CD4-positive, alpha-beta T cell treated with Interferon gamma for 1 hour (primary cell): ENCODE data around the gene GNB1L.
A peak's percentile ranks its signal among the peaks of the same experiment; 100 is the strongest.
"Not testable (repeated sequence)": the region's sequence is repeated elsewhere in the genome, so short reads cannot be mapped to it uniquely, and the experiment has no call there.

ENCODE experiments used
- DNase-seq: peaks from one replicate; pipeline ENCODE4 v3.0.0-alpha.2; 2020

Gene GNB1L

DNA sequence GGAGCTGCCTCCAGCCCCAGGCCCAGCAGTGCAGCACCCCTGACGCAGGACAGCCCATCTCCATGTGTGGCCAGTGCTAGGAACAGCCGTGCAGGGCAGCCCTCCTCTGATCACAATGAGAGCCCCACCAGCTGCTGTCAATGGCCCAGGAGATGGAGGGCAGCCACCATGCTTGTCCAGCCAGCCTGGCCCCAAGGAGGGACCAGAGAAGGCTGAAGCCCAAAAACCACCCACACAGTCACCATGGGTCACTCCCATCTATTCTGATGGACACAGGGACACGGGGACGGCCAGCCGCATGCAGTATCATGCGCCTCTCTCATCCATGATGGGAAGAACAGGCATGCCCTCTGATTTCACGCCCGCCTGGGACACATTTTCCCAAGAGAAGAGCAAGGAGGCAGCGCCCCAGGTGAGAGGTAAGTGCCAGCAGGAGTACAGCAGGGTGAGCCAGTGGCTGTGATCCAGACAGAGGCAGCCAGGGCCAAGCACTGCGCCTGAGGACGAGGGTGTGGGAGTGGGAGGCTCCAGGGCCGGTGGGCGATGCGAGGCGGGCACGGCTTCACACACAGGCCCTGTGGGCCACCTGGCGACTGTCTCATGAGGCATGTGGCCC, 33.6 kb upstream of the GNB1L start:
- DNase-seq: no peak

DNA sequence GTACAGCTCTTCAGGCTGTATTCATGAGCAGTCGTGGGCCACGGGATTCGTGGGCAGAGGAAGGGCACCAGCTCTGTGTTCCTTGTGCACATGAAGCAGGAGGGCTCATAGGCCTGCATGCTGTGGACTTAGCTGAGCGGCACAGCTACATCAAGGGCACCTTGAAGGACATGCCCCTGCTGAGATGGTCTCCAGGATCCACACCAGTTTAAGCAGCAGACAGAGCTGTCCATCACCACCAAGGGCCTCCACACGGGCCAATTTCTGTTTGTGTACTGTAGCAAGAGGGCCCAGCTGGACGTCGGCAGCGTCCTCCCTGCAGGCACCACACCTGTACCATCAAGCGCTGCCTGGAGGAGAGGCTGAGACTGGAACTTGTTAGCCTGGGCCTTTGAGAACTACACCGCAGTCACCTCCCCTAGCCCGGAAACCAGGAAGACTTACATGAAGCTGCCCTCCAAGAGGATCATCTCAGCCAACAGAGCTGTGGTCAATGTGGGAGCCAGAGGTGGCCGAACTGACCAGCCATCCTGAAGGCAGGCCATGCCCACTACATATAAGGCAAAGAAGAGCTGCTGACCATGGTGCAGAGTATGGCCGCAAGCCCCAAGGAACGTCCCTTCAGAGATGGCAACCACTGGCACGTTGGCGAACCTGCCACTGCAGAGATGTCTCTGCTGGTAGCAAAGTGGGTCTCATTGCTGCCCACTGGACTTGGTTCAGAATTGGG, 32.7 kb upstream of the GNB1L start:
- no peak for DNase-seq

DNA sequence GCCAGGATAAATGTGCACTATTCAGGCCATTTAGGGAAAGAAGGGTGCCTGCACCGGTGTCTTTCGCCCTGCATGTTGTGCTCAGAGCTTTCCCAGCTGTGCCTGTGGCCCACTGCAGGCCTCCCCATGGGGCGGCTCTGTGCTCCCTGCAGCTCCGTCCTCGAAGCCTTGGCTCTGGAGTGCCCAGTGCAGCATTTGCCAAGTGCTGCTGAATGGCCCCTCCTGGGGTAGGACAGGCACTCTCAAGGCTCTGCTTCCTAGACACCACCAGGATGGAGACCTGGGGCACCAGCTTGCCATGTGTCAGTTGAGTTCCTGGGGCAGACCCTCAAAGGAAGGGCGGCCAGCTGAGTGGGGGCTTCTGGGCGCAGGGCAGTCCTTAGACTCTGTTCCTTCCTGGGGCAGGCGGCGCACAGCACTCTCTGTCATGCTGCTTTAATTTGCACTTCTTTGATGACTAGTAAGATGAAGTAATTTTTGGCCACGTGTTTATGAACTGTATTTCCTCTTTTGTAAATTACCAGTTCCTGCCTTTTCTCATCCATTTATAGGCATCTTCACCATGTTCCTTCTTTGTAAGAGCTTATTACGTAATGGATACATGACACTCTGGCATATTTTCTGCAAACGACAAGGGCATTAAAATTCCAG, 32.1 kb upstream of the GNB1L start:
- DNase-seq: peak; percentile 39

DNA sequence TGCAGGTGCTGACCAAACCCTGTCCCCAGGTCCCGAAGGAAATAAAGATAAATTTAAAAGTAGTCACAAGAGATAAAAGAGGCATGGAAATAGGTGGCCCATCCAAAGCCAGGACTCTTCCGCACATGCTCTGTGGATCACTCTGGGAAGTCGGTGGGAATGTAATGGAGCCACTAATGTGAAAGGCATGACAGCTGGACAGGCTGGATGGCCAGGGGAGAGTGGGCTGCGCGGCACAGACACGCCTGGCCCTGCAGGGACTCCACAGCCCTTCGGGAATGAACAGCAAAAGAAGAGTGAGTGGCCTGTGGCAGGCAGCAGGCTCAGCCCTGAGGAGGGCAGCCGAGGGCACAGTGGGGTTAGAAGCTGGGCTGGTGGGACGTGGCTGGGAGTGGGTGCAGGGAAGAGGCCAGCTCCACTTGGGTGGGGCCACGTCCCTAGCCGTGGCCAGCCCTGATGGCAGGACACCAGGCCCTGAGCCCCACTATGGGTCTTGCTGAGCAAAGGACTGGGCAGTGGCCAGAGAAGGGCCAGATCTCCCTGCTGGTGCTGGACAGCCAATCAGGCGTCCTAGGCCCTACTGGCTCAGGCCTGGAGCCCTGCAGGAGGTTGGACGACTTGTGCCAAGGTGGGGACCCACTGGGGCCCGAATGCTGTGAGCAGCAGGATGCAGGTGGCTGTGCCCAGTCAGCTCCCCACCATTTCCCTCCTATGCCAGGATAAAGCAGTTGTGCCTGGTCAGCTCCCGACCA, 31.3 kb upstream of the GNB1L start:
- no peak for DNase-seq

DNA sequence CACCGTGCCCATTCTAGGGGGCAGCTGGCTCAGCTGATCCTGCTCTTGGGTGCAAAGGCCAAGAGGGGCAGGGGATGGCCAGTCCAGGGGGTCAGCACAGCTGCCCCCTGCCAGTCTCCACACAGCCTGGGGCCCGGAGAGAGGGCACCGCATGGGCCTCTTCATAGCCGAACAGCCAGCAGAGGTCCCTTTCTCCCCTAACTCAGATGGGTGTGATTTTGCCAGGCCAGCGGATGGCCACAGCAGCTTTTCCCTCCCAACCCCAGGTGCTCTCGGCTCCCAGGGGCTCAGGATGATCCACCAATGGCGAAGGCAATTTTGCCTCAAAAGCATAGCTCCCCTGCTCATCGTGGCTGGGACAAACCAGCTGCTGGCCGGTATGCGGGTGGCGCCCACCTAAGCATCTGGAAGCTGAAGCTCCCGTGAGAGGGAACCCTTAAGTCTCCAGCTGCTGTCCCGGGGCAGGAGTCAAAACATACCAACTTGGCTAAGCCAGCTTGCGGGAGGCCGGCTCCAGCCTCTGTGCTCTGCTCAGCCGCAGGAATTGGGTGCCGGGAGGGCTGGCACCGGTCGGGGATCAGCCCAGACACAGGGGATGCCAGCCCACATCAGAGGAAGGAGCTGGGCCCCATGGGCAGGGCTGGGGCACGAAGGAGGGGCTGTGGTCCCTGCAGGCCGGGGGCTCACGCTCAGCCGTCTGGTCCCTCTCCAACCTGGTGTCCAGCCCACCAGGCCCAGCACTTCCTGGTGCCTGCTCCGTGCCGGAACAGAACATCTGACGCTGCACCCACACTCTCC, 30.5 kb upstream of the GNB1L start:
- no peak for DNase-seq

DNA sequence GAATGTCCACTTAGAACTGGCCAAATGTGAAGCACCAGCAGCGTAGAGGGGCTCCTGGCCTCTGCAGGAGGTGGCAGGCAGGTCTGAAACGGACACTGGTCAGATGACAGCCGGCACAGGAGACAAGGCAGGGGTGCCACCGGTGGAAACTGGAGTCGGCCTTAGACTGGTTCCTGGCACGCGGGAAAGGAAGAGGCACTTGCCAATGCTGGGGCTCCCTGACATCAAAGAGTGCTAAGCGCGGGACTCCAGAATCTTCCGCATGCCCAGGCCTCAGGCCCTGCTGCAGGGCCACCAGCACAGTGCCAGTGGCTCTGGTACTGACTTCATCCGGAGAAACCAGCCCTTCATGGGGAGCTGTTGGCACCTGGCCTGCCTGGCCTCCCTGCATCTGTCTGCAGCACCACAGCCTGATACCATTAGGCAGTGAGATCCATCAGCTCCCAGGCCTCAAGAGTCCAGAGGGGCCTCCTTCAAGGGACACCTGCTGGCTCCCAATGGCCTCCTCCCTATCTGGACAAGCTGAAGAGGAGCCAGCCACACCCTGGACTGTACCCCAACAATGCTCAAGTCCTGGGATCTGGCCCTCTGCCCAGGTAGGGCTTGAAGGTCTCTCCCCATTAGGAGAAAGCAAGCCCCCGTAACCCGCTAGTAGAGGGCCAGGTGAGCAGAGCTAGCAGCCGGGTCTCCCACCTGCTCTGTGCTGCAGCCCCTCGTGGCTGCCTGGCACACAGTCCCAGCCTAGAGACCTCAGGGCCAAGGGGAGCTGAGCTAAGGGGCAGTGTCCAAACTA, 29.7 kb upstream of the GNB1L start:
- DNase-seq: no peak

DNA sequence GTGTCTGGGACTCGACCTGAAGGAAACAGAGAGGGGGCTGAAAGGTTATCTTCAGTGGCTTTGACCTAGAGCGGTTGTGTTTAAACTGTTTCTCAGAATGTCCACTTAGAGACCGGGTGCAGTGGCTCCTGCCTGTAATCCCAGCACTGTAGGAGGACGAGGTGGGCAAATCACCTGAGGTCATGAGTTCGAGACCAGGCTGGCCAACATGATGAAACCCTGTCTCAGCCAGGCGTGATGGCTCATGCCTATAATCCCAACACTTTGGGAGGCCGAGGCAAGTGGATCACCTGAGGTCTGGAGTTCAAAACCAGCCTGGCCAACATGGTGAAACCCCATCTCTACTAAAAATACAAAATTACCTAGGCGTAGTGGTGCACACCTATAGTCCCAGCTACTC, 28.8 kb upstream of the GNB1L start:
- not testable (repeated sequence) for DNase-seq

DNA sequence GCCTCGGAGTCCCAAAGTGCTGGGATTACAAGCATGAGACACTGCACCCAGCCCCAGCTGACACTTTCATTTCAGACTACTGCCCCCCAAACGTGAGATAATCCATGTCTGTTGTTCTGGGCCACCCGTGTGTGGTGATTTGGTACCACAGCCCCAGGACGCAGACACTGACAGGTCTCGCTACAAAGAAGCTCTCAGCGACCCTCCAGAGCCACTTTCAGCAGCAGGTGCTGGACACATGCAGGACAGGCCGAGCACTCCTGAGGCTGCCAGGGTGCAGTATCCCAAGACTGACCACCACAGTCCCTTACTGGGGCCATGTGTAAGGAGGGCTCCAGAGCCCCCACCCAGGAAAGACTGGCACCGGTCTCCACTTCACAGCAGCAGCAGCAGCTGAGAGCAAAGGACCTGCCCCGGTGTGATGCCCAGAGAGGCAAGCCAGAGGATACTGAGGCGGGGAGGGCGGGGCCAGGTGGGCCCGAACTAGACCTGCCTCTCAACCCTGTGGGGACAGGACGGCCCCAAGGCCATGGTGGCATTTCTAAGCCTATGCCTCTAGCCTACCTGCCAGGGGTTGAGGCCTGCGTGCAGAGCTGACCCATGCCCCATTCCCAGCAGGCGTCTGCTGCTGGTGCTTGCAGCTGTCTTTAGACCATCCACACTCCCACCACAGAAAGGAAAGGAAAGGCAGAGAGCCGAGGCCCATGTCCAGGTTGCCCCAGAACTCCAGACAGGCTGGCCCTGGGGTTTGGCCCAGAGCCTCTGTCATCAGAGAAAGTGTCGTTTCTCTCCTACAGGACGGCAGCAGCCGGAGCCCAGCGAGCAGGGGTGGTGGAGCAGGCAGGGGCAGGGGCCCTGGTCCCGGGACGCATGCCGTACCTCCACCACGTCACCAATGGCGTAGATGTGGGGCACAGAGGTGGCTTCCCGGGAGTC, 28.0 kb upstream of the GNB1L start:
- no peak for DNase-seq

DNA sequence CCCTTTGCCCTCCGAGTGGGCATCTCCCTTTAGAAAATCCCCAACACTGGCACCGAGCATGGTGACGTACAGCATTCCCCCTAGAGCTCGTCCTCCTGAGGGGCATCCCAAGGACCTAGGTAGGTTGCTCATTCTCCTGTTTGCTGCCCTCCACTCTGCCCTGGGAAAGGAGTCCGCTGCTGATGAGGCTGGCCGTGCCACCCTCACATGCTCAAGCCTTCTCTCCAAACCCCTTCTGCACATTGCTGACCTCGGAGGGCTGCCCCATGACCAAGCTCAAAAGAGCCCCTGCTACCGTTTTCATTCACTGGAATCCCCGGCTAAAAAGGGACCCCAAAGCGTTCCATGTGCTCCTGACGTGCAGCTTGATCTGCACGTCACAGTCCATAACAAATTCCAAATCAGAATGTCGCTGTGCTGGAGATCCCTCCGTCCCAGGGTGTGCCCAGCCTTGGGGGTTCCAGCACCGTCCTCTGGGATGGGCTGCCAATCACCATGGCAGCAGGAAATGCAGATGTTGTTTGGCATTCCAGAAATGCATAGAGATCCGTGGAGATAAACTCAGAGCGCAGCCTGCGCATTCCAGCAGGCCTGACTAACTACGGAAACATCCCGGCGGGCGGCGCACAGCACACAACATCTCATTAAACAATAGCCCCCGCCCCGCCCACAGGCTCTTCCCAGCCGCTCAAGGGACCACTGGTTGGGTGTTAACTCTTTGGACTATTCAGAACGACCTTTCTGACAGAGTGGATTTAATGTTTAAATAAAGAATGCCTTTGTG, 26.3 kb upstream of the GNB1L start:
- no peak for DNase-seq

DNA sequence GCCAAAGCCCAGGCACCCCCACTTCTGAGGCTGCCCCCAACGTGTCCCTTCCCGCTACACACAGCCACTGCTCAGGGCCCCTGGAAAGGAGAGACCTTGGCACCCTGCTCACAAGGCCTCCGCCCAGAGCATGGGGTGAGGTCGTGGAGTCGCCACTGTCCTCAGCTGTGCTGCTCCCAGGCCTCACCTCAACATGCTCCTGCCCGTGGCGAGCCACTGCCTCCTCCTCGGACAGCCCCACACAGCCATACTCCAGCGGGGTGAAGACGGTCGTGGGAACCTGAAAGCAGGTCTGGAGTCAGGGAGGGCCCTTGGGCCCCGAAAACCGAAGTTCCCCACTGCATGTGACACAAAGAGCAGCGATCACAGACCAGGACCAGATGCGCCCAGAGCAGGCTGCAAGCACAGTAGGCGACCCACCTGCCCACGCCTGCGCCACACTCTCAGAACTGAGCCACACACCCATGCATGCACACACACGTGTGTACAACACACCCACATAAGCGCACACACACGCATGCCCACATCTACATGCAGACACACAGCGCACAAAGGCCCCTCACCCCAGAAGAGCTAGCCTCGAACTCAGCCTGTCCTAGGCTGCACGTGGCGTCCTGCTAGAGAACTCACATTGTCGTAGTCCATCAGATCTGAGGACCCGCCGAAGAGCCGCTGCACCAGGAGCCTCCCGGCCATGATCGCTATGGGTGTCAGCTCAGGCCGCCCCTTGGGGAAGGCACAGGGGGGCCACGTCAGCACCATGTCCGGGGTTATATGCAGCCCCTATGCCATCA, 25.5 kb upstream of the GNB1L start:
- DNase-seq: no peak

DNA sequence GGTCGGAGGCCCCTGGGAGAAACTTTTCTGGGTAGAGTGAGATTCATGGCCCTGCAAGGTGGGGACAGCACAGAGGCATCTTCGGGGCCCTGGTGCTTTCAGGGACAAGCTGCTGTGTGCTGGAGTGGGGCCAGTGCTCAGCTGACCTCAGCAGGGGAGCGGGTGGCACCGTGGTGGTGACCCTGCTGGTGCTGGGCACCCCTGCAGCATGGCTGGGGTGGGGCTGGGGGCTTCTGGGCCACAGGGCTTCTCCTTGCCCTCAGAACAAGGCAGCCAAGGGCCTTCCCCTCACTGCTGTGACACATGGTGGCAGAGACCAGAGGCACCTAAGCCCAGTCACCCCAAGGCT, 24.9 kb upstream of the GNB1L start:
- no peak for DNase-seq

DNA sequence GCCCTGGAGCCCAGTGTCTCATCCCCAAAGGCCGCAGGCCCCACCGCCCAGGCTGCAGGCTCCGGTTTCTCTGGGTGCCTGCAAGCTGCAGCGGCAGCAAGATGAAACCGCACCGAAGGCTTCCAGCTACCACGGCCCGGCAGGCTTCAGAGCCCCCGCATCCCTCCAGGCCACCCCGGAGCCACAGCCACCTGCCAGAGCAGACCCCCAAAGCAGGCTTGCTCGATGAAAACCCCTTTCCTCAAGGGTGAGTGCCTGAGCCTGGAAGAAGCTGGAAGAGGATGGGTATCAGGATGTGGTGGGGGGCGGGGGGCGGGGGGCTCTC, 24.5 kb upstream of the GNB1L start:
- no peak for DNase-seq

DNA sequence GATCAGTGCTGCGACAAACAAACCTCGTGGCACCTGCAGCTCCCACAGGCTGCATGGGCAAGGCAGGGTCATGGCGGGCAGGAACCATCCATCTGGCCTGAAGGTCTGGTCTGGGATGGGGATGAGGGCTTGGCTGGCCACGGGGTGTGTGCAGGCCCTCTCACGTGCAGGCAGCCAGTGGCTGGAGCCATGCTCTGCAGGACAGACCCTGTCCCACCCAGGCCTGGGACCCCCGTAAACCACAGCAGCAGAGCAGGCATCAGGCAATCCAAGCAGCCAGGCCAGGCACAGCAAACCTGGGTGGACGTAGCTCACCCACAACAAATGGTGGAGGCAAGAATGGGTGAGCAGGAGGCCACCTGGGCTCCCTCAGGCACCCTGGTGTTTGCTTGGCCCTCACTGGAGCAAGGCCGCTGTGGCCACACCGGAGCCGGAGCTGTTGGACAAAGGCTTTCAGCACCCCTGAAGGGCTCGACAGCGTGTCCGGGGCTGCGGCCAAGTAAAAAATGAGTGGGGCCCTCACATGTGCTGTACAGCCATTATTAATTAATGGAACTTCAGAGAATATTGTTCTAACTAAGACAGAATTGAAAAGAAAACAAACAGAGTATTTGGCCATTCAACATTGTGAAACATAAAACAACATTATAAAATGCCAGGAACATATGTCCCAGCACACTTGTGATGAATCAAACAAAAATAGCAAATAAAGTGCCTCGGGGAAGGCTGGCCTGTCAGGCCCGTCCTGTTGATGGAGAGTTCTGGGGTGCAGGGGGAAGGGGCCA, 24.0 kb upstream of the GNB1L start:
- DNase-seq: no peak

DNA sequence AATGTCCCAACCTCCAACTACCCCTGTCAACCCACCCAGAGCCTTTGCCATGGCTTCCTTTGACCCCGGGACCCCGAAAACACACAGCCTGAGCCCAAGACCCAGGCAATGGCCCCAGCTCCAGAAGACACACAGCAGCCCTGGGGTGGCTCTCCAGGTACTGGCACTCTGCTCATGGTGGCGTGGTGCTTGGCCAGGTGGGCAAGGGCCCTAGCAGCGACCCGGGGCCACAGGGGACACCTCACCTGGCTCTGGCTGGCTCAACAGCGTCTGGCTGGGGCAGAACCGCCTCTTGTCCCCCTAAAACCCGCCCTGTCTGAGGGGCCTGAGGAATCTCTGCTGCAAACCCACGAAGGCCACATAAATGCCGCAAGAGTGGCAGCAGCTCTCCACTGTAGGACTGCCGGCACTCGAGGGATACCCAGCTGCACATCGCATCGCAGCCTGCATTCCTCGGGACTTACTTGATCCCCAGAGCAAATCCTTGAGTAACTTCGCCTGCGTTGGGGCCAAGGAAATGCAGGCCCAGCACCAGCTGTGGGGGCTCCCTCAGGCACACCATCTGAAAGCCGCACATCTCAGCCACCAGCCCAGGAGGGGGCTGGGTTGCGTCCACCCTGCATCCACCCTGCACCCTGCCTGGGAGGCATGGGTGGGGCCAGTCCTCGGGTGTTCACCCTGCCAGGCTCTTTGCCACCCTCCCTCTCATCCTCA, 23.1 kb upstream of the GNB1L start:
- no peak for DNase-seq

DNA sequence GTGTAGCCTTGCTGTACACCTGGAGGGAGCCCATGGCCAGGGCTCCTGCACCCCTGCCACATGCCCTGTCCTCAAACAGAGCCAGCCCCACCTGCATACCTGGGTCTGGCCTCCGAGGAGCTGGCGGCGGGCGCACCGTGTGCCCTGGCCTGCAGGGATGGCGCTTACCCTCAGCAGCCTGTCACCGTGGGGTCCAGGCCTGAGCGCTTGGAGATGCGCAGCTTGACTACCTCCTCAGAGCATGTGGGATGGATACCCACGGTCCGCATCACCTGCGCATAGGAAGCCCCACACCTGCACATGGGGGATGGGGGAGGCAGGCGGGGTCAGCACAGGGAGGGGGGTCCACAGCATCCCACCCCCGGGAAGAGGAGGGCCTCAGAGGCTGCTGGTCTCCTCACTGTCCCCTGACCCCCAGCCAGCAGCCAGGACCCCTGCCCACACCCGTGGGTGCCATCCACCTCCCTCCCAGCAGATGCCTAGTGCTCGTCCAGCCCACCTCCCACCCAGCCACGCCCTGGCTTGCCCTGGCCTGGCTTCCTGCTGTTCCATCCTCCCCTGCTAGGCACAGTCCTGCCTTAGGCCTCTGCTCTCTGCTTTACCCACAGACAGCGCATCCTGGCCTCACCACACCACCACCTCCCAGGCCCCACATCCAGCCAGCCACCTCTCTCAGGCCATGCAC, 22.4 kb upstream of the GNB1L start:
- DNase-seq: no peak

DNA sequence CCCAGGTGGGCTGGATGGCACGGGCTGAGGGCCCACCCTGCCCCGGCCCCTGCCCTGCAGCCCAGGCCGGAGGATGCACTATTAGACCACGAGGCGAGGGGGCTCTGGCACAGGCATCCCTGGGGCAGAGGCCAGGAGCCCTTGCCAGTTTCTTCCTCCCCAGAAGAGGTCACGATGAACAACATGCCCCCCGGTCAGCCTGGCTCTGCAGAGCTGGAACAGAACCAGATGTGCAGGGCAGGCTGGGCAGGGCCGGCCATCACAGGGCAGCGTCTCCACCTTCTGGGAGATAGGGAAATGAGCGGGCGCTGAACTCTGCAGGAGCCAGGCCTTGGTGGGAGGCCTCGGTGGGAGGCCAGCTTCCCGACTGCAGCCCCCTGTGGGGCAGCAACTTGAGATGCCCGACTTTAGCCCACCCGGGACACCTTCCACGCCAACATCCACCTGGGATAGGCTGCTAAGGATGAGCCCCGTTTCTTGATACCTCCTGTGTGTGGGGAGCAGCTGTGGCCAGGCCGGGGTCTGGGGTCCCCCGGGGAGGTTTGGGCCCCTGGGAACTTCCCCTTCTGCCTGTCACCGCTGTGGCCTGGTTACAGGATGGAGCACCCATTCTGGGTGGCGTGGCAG, 21.8 kb upstream of the GNB1L start:
- DNase-seq: no peak
